ENCODE data around the gene ZP1. TPM values are rescaled to one million over a fixed set of nuclear protein-coding genes. Genes with fewer than 3 reads are reported as not detected.
A peak's percentile ranks its signal among the peaks of the same experiment; 100 is the strongest.
"Not testable (repeated sequence)": the region's sequence is repeated elsewhere in the genome, so short reads cannot be mapped to it uniquely, and the experiment has no call there.

ZP1 gene
- total RNA-seq, 4 donors from 2014 or later, result 2.1 TPM; not detected in 3

- Histone ChIP-seq H3K36me3 (peaks cover 0 to 61% (median 3%) of the 10 kb centered on the region in 3 donors), H3K4me3 (no peak overlapping the region), H3K27ac (no peak overlapping the region), H3K27me3 (no peaks in the 10 kb centered on the region), H3K9me3 (no peaks in the 10 kb centered on the region), H3K4me1 (peaks cover 4 to 22% (median 7%) of the 10 kb centered on the region in 4 donors)
- no peak for DNase-seq
- no peak for TF ChIP-seq CTCF (IDR thresholded peaks at IDR 0.05)
- no peak for TF ChIP-seq POLR2A (IDR thresholded peaks at IDR 0.05)
Measured at GRCh38 chr11:60902625-60903024, 35.3 kb downstream of the ZP1 start.

DNA sequence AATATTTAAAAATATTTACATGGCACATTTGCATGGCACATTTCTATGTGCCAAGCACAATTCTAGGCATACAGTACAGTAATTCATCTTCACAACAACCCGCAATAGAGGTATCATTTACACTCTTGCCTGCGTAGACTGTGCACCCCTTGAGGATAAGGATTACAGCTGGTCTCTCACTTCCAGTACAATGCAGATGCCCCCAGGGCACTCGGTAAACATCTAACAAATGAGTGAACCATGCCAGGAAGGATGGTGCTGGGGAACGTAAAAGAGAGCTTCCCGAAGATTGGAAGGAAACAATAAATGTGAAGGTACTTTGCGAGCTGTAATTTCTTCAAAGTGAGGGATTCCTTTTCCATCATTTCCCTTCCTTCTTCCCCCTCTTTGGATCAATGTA lies 37.7 kb downstream of the ZP1 start:
- no peak for DNase-seq
- TF ChIP-seq CTCF (IDR thresholded peaks at IDR 0.05), result no peak
- TF ChIP-seq POLR2A (IDR thresholded peaks at IDR 0.05), result no peak
- Histone ChIP-seq H3K4me3 (peak overlapping the region; percentile 93 to 98 (median 96)), H3K9me3 (no peaks in the 10 kb centered on the region), H3K27me3 (no peaks in the 10 kb centered on the region), H3K27ac (peak overlapping the region; percentile 94 to 98 (median 96)), H3K36me3 (peaks cover 0 to 37% (median 0%) of the 10 kb centered on the region in 3 donors), H3K4me1 (peaks cover 4 to 22% (median 7%) of the 10 kb centered on the region in 4 donors)

- no peaks in the 10 kb centered on the region for H3K9me3 ChIP-seq
- H3K4me1 ChIP-seq, result peaks cover 4 to 22% (median 7%) of the 10 kb centered on the region in 4 donors
- H3K27ac ChIP-seq, result peak overlapping the region; percentile 94 to 98 (median 96)
- no peak for DNase-seq
- peaks cover 0 to 32% (median 0%) of the 10 kb centered on the region in 3 donors for H3K36me3 ChIP-seq
- TF ChIP-seq CTCF (IDR thresholded peaks at IDR 0.05), result no peak
- peak in 1 of 2 donors; percentile 53 for TF ChIP-seq POLR2A (IDR thresholded peaks at IDR 0.05)
- H3K27me3 ChIP-seq, result no peaks in the 10 kb centered on the region
- peak overlapping the region; percentile 93 to 98 (median 96) for H3K4me3 ChIP-seq
Measured at GRCh38 chr11:60905551-60906113, 38.3 kb downstream of the ZP1 start.

DNA sequence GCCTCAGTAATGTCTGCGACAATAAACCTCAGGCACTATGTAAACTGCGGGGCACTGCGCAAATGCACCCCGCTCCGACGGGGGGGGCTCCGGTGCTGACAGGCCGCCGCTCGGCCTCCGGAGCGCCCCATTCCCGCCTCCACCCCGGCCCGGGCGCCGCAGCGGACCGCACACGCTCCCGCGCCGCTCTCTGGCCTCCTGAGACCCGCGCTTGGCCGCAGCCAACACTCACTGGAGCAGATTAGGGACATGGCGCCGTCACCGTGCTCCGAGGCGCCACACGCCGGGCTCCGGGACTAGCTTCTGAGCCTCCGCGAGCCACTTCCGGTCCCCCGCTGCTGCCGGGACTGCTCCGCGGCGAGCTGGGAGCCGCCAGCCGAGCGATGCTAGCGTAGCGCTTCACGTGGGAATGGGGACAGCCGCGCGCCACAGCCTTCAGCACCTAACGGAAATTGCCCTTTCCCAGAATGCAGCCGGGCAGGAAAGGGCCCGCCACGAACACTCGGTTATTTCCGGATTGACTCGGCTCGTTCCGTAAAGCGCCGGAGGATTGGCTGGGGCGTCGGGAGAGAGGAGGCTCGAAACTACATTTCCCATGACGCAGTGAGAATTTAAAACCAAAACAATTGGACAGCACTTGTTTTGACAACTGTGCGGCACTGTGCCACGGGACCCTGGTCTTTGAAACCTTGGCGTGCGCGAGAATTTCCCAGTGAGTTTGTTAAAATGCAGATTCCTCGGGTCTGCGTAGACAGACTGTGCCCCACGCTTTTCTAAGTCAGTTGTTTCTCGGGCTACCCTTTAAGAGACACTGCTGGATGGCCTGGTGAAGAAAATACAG lies 39.0 kb downstream of the ZP1 start, which contains the start of gene PRPF19:
PRPF19 (minus strand) TSS at position 454 of the 841 bp plus-strand sequence; CDS start at position 251, 203 bp downstream.
- DNase-seq, result peak; percentile 97 to 99 (median 98)
- no peaks in the 10 kb centered on the region for H3K9me3 ChIP-seq
- no peaks in the 10 kb centered on the region for H3K27me3 ChIP-seq
- peak within 1 kb of the TSS; percentile 94 to 98 (median 96) for H3K27ac ChIP-seq
- TF ChIP-seq CTCF (IDR thresholded peaks at IDR 0.05) (no peak), POLR2A (IDR thresholded peaks at IDR 0.05) (peak; percentile 74)
- H3K4me3 ChIP-seq, result peak within 1 kb of the TSS; percentile 93 to 98 (median 96)
- H3K4me1 ChIP-seq, result peaks cover 4 to 22% (median 11%) of the 10 kb centered on the region in 4 donors
- H3K36me3 ChIP-seq, result peaks cover 0 to 24% (median 0%) of the 10 kb centered on the region in 3 donors

DNA sequence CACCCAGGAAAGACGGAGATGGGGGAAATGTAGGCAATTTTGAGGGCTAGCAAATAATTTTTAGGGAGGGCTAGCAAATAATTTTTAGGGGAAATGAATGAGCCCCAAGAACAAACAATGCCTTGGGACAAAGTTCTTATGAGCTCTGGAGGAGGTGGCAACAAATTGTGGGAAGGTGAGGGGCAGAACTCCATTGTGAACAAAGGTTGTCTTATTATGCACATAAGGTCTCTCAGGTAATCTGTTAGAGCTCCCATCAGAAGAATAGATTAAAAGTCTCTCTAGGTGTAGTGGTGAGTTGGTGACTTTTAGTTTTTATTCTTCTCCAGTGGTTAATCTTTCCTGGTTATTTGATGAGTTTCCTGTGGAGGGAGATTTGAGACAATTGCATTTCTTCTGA lies 41.5 kb downstream of the ZP1 start:
- no peak for DNase-seq
- Histone ChIP-seq H3K4me1 (peaks cover 4 to 32% (median 13%) of the 10 kb centered on the region in 4 donors), H3K4me3 (no peak overlapping the region), H3K27me3 (no peaks in the 10 kb centered on the region), H3K36me3 (no peaks in the 10 kb centered on the region), H3K9me3 (no peaks in the 10 kb centered on the region), H3K27ac (no peak overlapping the region)
- TF ChIP-seq POLR2A (IDR thresholded peaks at IDR 0.05), result no peak
- TF ChIP-seq CTCF (IDR thresholded peaks at IDR 0.05), result no peak

- H3K4me1 ChIP-seq, result peaks cover 3 to 25% (median 11%) of the 10 kb centered on the region in 4 donors
- H3K36me3 ChIP-seq, H3K4me3 ChIP-seq, H3K27me3 ChIP-seq, H3K9me3 ChIP-seq, DNase-seq: not testable (repeated sequence)
- H3K27ac ChIP-seq, result peak overlapping the region in 2 of 4 donors; percentile 29 to 70
Measured at GRCh38 chr11:60909680-60910280, 42.4 kb downstream of the ZP1 start.

Data from Peyer's patch (tissue), 4 donors.